IPS-20b (cell line): ENCODE measurements around the gene S100P.
A peak's percentile ranks its signal among the peaks of the same experiment; 100 is the strongest.
"Not testable (repeated sequence)": the region's sequence is repeated elsewhere in the genome, so short reads cannot be mapped to it uniquely, and the experiment has no call there.

ENCODE experiments used
- H3K27ac ChIP-seq: one replicate; pipeline ENCODE4 v1.5.1; 2013; ENCODE audit warnings: low read length
- H3K27me3 ChIP-seq: 2 replicates; pipeline ENCODE4 v1.6.1; 2013; ENCODE audit warnings: mild to moderate bottlenecking, low read length, inconsistent platforms; ENCODE audit not compliant: insufficient read depth
- H3K36me3 ChIP-seq: 2 replicates; pipeline ENCODE4 v1.6.1; 2013; ENCODE audit warnings: low read depth, mild to moderate bottlenecking, inconsistent platforms, low read length, moderate library complexity; ENCODE audit not compliant: insufficient read depth
- H3K4me1 ChIP-seq: 2 replicates; pipeline ENCODE4 v1.6.1; 2013; ENCODE audit warnings: mild to moderate bottlenecking, control low read depth, inconsistent platforms, low read length, moderate library complexity; ENCODE audit not compliant: insufficient read depth
- H3K4me3 ChIP-seq: 2 replicates; pipeline ENCODE4 v1.5.1; 2013; ENCODE audit warnings: mild to moderate bottlenecking, low read length, inconsistent platforms
- H3K9ac ChIP-seq: 2 replicates; pipeline ENCODE4 v1.6.1; 2013; ENCODE audit warnings: low read depth, mild to moderate bottlenecking, inconsistent platforms, low read length, moderate library complexity
- H3K9me3 ChIP-seq: 2 replicates; pipeline ENCODE4 v1.6.1; 2013; ENCODE audit warnings: mild to moderate bottlenecking, low read depth, low read length, inconsistent platforms; ENCODE audit not compliant: insufficient read depth

Gene S100P

GRCh38 chr4:6658597-6659075 is 35.0 kb upstream of the S100P start:
- peak overlapping the region; percentile 54; the same call in 1 of the 2 replicates for H3K4me3 ChIP-seq
- no peaks in the 10 kb centered on the region; the same call in 1 of the 2 replicates for H3K4me1 ChIP-seq
- no peak overlapping the region for H3K9ac ChIP-seq
- H3K9me3 ChIP-seq: no peaks in the 10 kb centered on the region
- H3K27me3 ChIP-seq: peaks cover 57% of the 10 kb centered on the region
- H3K36me3 ChIP-seq: no peaks in the 10 kb centered on the region
- H3K27ac ChIP-seq: no peak overlapping the region

- Histone ChIP-seq H3K27me3 (peaks cover 64% of the 10 kb centered on the region), H3K4me1 (no peaks in the 10 kb centered on the region; the same call in 1 of the 2 replicates), H3K9ac (no peak overlapping the region), H3K4me3 (no peak overlapping the region), H3K9me3 (no peaks in the 10 kb centered on the region), H3K27ac (no peak overlapping the region), H3K36me3 (no peaks in the 10 kb centered on the region)
Observed at GRCh38 chr4:6659897-6660296, 33.8 kb upstream of the S100P start.

- no peak overlapping the region for H3K27ac ChIP-seq
- no peaks in the 10 kb centered on the region for H3K9me3 ChIP-seq
- H3K9ac ChIP-seq: no peak overlapping the region
- H3K27me3 ChIP-seq: peaks cover 64% of the 10 kb centered on the region
- H3K36me3 ChIP-seq: no peaks in the 10 kb centered on the region
- no peak overlapping the region for H3K4me3 ChIP-seq
- no peaks in the 10 kb centered on the region; the same call in 1 of the 2 replicates for H3K4me1 ChIP-seq
Observed at GRCh38 chr4:6660430-6660829, 33.2 kb upstream of the S100P start.

GRCh38 chr4:6662591-6662990 is 31.1 kb upstream of the S100P start:
- no peak overlapping the region for H3K27ac ChIP-seq
- no peak overlapping the region for H3K9ac ChIP-seq
- H3K9me3 ChIP-seq: no peaks in the 10 kb centered on the region
- H3K27me3 ChIP-seq: peaks cover 64% of the 10 kb centered on the region
- no peaks in the 10 kb centered on the region; the same call in 1 of the 2 replicates for H3K4me1 ChIP-seq
- no peak overlapping the region for H3K4me3 ChIP-seq
- H3K36me3 ChIP-seq: no peaks in the 10 kb centered on the region

GRCh38 chr4:6663596-6664393 is 29.9 kb upstream of the S100P start:
- H3K4me3 ChIP-seq: no peak overlapping the region; the same call in 1 of the 2 replicates
- H3K4me1 ChIP-seq: no peaks in the 10 kb centered on the region
- no peaks in the 10 kb centered on the region for H3K9me3 ChIP-seq
- H3K9ac ChIP-seq: no peak overlapping the region
- H3K36me3 ChIP-seq: no peaks in the 10 kb centered on the region
- H3K27ac ChIP-seq: no peak overlapping the region
- peaks cover 54% of the 10 kb centered on the region for H3K27me3 ChIP-seq

GRCh38 chr4:6665320-6665654 is 28.4 kb upstream of the S100P start:
- H3K36me3 ChIP-seq: no peaks in the 10 kb centered on the region
- H3K27ac ChIP-seq: no peak overlapping the region
- H3K4me3 ChIP-seq: no peak overlapping the region
- H3K9ac ChIP-seq: no peak overlapping the region
- peaks cover 39% of the 10 kb centered on the region for H3K27me3 ChIP-seq
- H3K4me1 ChIP-seq: no peaks in the 10 kb centered on the region
- H3K9me3 ChIP-seq: no peaks in the 10 kb centered on the region

GRCh38 chr4:6668391-6668790 is 25.3 kb upstream of the S100P start:
- no peaks in the 10 kb centered on the region for H3K4me1 ChIP-seq
- H3K27ac ChIP-seq: no peak overlapping the region
- H3K4me3 ChIP-seq: no peak overlapping the region
- no peaks in the 10 kb centered on the region for H3K36me3 ChIP-seq
- H3K27me3 ChIP-seq: peaks cover 9% of the 10 kb centered on the region; the same call in 1 of the 2 replicates
- no peaks in the 10 kb centered on the region for H3K9me3 ChIP-seq
- H3K9ac ChIP-seq: no peak overlapping the region

GRCh38 chr4:6671648-6672047 is 22.0 kb upstream of the S100P start:
- Histone ChIP-seq H3K36me3 (peaks cover 14% of the 10 kb centered on the region), H3K27ac (no peak overlapping the region)

GRCh38 chr4:6672131-6672530 is 21.5 kb upstream of the S100P start:
- H3K9ac ChIP-seq: no peak overlapping the region
- peaks cover 10% of the 10 kb centered on the region; the same call in 1 of the 2 replicates for H3K4me1 ChIP-seq
- H3K36me3 ChIP-seq: peaks cover 19% of the 10 kb centered on the region
- no peaks in the 10 kb centered on the region for H3K9me3 ChIP-seq
- H3K4me3 ChIP-seq: no peak overlapping the region
- no peaks in the 10 kb centered on the region for H3K27me3 ChIP-seq
- no peak overlapping the region for H3K27ac ChIP-seq

More at GRCh38 chr4:6671648-6672047, 22.0 kb upstream of the S100P start:
- Histone ChIP-seq H3K4me3 (no peak overlapping the region), H3K27me3 (no peaks in the 10 kb centered on the region), H3K9me3 (no peaks in the 10 kb centered on the region), H3K9ac (no peak overlapping the region), H3K4me1 (peaks cover 10% of the 10 kb centered on the region; the same call in 1 of the 2 replicates)

- Histone ChIP-seq H3K36me3 (peaks cover 23% of the 10 kb centered on the region), H3K4me1 (peaks cover 10% of the 10 kb centered on the region; the same call in 1 of the 2 replicates)
- not testable (repeated sequence) for H3K27ac ChIP-seq, H3K4me3 ChIP-seq, H3K9ac ChIP-seq, H3K9me3 ChIP-seq, H3K27me3 ChIP-seq
Observed at GRCh38 chr4:6672541-6673190, 21.0 kb upstream of the S100P start.

- Histone ChIP-seq H3K4me1 (peaks cover 10% of the 10 kb centered on the region; the same call in 1 of the 2 replicates), H3K36me3 (peaks cover 23% of the 10 kb centered on the region), H3K4me3 (peak overlapping the region; percentile 75), H3K9ac (peak overlapping the region; percentile 75; the same call in 1 of the 2 replicates)
- not testable (repeated sequence) for H3K27me3 ChIP-seq, H3K9me3 ChIP-seq, H3K27ac ChIP-seq
Observed at GRCh38 chr4:6673191-6673659, 20.5 kb upstream of the S100P start.
